OCI-LY1 (cell line): ENCODE results near the gene FOXF1.

Experiments used
- H2AFZ ChIP-seq: fragments of 200-600 bp; sonication (generic), shearing (Covaris generic); 2 replicates; pipeline ENCODE4 v1.6.0; 2014; ENCODE audit warnings: antibody characterized with exemption, mild to moderate bottlenecking, low read length
- H3F3A ChIP-seq: fragments of 200-600 bp; sonication (generic), shearing (Covaris generic); 2 replicates; pipeline ENCODE4 v1.6.0; 2014; ENCODE audit warnings: mild to moderate bottlenecking, antibody characterized with exemption, low read length, moderate library complexity; ENCODE audit not compliant: insufficient read depth
- H3K27ac ChIP-seq: fragments of 200-600 bp; sonication (generic); 2 replicates; pipeline ENCODE4 v1.5.1; 2014; ENCODE audit warnings: low read length, mixed run types, mild to moderate bottlenecking, low read depth; ENCODE audit not compliant: poor library complexity, severe bottlenecking
- H3K27me3 ChIP-seq: fragments of 200-600 bp; sonication (generic); 2 replicates; pipeline ENCODE4 v1.6.0; 2014; ENCODE audit warnings: antibody characterized with exemption, mild to moderate bottlenecking, low read length, moderate library complexity; ENCODE audit not compliant: insufficient read depth
- H3K36me3 ChIP-seq: fragments of 200-600 bp; sonication (generic); 2 replicates; pipeline ENCODE4 v1.6.1; 2014; ENCODE audit warnings: mild to moderate bottlenecking, antibody characterized with exemption, low read length, moderate library complexity, mixed read lengths; ENCODE audit not compliant: insufficient read depth
- H3K4me1 ChIP-seq: fragments of 200-600 bp; sonication (generic); 2 replicates; pipeline ENCODE4 v1.5.1; 2014; ENCODE audit warnings: mild to moderate bottlenecking, low read length, moderate library complexity; ENCODE audit not compliant: insufficient read depth, severe bottlenecking
- H3K4me2 ChIP-seq: fragments of 200-600 bp; sonication (generic), shearing (Covaris generic); 2 replicates; pipeline ENCODE4 v1.6.1; 2014; ENCODE audit warnings: low read length
- H3K4me3 ChIP-seq: fragments of 200-600 bp; sonication (generic); 2 replicates; pipeline ENCODE4 v1.5.1; 2014; ENCODE audit warnings: low read length, low read depth, mild to moderate bottlenecking, mixed read lengths; ENCODE audit not compliant: poor library complexity, severe bottlenecking
- H3K79me2 ChIP-seq: fragments of 200-600 bp; shearing (Covaris generic); 2 replicates; pipeline ENCODE4 v1.6.1; 2016; ENCODE audit warnings: mixed run types, low read length, mixed read lengths; ENCODE audit not compliant: insufficient read depth
- H3K9ac ChIP-seq: fragments of 200-600 bp; sonication (generic), shearing (Covaris generic); 2 replicates; pipeline ENCODE4 v1.6.1; 2014; ENCODE audit warnings: mild to moderate bottlenecking, low read length, mixed read lengths
- H3K9me2 ChIP-seq: fragments of 200-600 bp; sonication (generic), shearing (Covaris generic); 2 replicates; pipeline ENCODE4 v1.6.1; 2014; ENCODE audit warnings: low read depth, mild to moderate bottlenecking, low read length, mixed read lengths
- H3K9me3 ChIP-seq: fragments of 200-600 bp; shearing (Covaris generic); 2 replicates; pipeline ENCODE4 v1.6.1; 2014; ENCODE audit warnings: low read length, mixed read lengths
- H4K20me1 ChIP-seq: fragments of 200-600 bp; sonication (generic), shearing (Covaris generic); 2 replicates; pipeline ENCODE4 v1.6.0; 2016; ENCODE audit warnings: mild to moderate bottlenecking, low read length; ENCODE audit not compliant: insufficient read depth
- EZH2 ChIP-seq: fragments of 200-600 bp; sonication (generic), shearing (Covaris generic); IDR thresholded peaks from 2 replicates; pipeline ENCODE4 v1.8.0; 2017; ENCODE audit warnings: borderline replicate concordance, mixed run types, mild to moderate bottlenecking, antibody characterized with exemption, low read length, moderate library complexity, mixed read lengths
- TF ChIP-seq, protein P1 (sequence below): fragments of 200-600 bp; sonication (generic), shearing (Covaris generic); IDR thresholded peaks from 2 replicates; pipeline ENCODE4 v1.5.1; 2017; ENCODE audit warnings: mild to moderate bottlenecking, antibody characterized with exemption, low read length, moderate library complexity, mixed read lengths

The FOXF1 gene

DNA sequence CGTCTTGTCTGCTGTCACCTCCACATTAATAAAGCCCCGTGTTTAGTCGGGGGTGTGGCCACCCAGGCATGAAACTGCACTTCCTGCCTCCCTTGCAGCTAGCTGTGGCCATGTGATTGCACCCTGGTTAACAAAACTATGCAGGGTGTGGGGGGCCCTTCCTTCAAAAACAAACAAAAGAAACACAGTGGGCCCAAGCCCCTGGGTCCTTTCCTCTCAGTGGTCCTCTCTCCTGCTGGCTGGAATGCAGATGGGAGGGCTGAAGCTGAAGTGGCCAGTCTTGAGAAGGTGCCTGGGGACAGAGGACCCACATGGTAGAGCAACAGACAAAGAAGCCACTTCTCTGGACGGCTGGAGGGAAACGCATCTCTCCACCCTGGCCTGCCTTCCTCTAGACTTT lies 38.0 kb upstream of the FOXF1 start:
- Histone ChIP-seq H3K4me2 (no peak overlapping the region), H3K27me3 (peaks cover 12% of the 10 kb centered on the region; the same call in 1 of the 2 replicates), H3F3A (no peaks in the 10 kb centered on the region), H3K4me3 (no peak overlapping the region), H3K9ac (no peak overlapping the region), H3K79me2 (no peaks in the 10 kb centered on the region), H2AFZ (no peak overlapping the region), H3K9me3 (no peaks in the 10 kb centered on the region), H3K9me2 (no peaks in the 10 kb centered on the region), H3K27ac (no peak overlapping the region), H4K20me1 (no peaks in the 10 kb centered on the region), H3K4me1 (no peaks in the 10 kb centered on the region), H3K36me3 (no peaks in the 10 kb centered on the region)
- TF ChIP-seq, protein P1, sequence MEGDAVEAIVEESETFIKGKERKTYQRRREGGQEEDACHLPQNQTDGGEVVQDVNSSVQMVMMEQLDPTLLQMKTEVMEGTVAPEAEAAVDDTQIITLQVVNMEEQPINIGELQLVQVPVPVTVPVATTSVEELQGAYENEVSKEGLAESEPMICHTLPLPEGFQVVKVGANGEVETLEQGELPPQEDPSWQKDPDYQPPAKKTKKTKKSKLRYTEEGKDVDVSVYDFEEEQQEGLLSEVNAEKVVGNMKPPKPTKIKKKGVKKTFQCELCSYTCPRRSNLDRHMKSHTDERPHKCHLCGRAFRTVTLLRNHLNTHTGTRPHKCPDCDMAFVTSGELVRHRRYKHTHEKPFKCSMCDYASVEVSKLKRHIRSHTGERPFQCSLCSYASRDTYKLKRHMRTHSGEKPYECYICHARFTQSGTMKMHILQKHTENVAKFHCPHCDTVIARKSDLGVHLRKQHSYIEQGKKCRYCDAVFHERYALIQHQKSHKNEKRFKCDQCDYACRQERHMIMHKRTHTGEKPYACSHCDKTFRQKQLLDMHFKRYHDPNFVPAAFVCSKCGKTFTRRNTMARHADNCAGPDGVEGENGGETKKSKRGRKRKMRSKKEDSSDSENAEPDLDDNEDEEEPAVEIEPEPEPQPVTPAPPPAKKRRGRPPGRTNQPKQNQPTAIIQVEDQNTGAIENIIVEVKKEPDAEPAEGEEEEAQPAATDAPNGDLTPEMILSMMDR, result no peak
- TF ChIP-seq EZH2, result no peak

DNA sequence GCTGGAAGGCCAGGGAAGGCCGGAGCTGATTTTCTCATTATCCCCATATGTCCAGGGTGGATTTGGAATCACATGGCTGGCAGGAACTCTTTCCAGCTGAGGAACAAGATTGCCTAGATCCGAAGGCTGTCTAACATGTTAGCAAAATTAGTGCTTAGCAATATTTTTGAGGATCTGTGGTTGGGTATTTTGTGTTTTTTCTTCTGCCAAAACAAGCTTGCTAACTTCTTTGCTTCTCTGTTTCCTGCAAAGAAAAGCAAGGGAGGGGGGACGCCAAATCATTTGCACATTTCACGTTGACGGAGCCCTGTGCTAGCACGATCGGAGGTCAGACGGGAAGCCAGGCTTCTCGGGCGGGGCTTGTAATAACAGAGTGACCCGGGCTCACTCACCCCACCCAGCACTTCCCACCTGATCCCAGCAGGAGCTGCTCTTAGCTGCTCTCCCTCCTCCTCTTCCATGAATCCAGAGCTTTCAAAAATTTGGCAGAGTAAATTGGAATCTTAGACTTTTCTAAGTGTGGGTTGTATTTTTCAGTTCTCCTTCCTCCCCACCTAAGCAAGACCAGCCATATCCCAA lies 33.3 kb upstream of the FOXF1 start:
- Histone ChIP-seq H3K9me3 (no peaks in the 10 kb centered on the region), H3F3A (no peaks in the 10 kb centered on the region), H3K9ac (no peak overlapping the region), H3K4me3 (no peak overlapping the region), H3K27ac (no peak overlapping the region), H4K20me1 (no peaks in the 10 kb centered on the region), H3K27me3 (peaks cover 11% of the 10 kb centered on the region; the same call in 1 of the 2 replicates), H3K36me3 (no peaks in the 10 kb centered on the region), H3K4me2 (no peak overlapping the region), H3K9me2 (no peaks in the 10 kb centered on the region), H3K79me2 (no peaks in the 10 kb centered on the region), H3K4me1 (no peaks in the 10 kb centered on the region), H2AFZ (no peak overlapping the region)
- no peak for TF ChIP-seq EZH2
- TF ChIP-seq, protein P1, result no peak

DNA sequence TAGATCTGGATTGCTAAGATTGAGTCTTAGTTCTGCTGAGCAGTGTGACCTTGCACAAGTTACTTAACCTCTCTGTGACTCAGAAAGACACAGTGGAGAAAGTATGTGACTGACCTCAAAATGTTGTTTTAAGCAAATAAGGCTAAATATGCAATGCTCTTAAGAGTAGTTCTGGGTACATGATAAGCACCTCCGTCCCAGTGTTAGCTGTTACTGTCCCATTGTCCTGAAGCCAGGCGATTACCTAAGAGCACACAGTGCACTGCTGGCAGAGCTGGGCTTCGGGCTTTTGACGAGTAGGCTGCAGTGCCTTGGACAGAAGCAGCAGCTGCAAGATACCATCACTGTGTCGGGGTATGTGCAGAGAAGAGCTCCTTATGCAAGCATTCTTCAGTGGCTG lies 32.7 kb upstream of the FOXF1 start:
- H3K79me2 ChIP-seq, result no peaks in the 10 kb centered on the region
- no peak overlapping the region for H3K4me2 ChIP-seq
- H3K9me2 ChIP-seq, result no peaks in the 10 kb centered on the region
- H3K27ac ChIP-seq, result no peak overlapping the region
- no peaks in the 10 kb centered on the region for H4K20me1 ChIP-seq
- H3K4me1 ChIP-seq, result no peaks in the 10 kb centered on the region
- H3K9ac ChIP-seq, result no peak overlapping the region
- peaks cover 5% of the 10 kb centered on the region; the same call in 1 of the 2 replicates for H3K27me3 ChIP-seq
- H3K36me3 ChIP-seq, result no peaks in the 10 kb centered on the region
- no peak overlapping the region for H3K4me3 ChIP-seq
- H3K9me3 ChIP-seq, result no peaks in the 10 kb centered on the region
- no peak overlapping the region for H2AFZ ChIP-seq
- TF ChIP-seq, protein P1, result no peak
- no peak for TF ChIP-seq EZH2
- H3F3A ChIP-seq, result no peaks in the 10 kb centered on the region
